RWPE1 (cell line): ENCODE results near the gene KHDRBS1.
"Not testable (repeated sequence)": the region's sequence is repeated elsewhere in the genome, so short reads cannot be mapped to it uniquely, and the experiment has no call there.

Experiments used
- CTCF ChIA-PET: fragments of 350-600 bp; sonication (Branson Sonifier 250); formaldehyde crosslinking; extraction: SDS; loops from one replicate; lab custom pipeline; 2021; lab: Yijun Ruan, JAX
- POLR2A ChIA-PET: fragments of 400-600 bp; formaldehyde crosslinking; extraction: SDS; loops from one replicate; lab custom pipeline; 2020; ENCODE audit warnings: antibody characterized with exemption; ENCODE audit not compliant: low non-redundant PET; lab: Yijun Ruan, JAX
- DNase-seq: peaks from one replicate; pipeline ENCODE4 v3.0.0; 2012; ENCODE audit warnings: low spot score
- H3K27ac ChIP-seq: fragments of 450-650 bp; 2 replicates; pipeline ENCODE4 v1.5.1; 2017
- TF ChIP-seq, protein P1 (sequence below): fragments of 450-650 bp; conservative IDR thresholded peaks from 2 replicates; pipeline ENCODE4 v1.5.1; 2017; ENCODE audit warnings: low read depth, mild to moderate bottlenecking

The KHDRBS1 gene

DNA sequence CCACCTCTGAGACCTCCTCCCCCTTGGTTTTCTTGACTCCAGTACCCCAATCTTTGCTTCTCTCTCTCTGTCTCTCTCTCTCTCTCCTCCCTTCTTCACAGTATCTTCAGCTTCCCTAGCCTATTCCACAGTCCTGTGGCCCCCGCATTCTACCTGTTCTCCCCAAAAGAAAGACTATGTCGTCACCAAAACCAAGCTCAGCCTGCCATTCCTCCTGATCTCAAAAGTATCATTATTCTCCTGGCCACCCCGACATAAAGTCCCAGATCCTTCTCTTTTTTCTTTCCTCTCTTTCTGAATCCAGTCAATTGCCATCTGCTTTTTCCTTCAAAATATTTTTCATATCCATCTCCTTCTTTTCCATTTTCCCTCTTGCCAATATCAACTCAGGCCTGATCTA, 23.7 kb upstream of the KHDRBS1 start:
- POLR2A ChIA-PET, result no interaction called here
- TF ChIP-seq, protein P1, sequence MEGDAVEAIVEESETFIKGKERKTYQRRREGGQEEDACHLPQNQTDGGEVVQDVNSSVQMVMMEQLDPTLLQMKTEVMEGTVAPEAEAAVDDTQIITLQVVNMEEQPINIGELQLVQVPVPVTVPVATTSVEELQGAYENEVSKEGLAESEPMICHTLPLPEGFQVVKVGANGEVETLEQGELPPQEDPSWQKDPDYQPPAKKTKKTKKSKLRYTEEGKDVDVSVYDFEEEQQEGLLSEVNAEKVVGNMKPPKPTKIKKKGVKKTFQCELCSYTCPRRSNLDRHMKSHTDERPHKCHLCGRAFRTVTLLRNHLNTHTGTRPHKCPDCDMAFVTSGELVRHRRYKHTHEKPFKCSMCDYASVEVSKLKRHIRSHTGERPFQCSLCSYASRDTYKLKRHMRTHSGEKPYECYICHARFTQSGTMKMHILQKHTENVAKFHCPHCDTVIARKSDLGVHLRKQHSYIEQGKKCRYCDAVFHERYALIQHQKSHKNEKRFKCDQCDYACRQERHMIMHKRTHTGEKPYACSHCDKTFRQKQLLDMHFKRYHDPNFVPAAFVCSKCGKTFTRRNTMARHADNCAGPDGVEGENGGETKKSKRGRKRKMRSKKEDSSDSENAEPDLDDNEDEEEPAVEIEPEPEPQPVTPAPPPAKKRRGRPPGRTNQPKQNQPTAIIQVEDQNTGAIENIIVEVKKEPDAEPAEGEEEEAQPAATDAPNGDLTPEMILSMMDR, result no peak
- no peak overlapping the region for H3K27ac ChIP-seq
- no peak for DNase-seq
- CTCF ChIA-PET, result no interaction called here

DNA sequence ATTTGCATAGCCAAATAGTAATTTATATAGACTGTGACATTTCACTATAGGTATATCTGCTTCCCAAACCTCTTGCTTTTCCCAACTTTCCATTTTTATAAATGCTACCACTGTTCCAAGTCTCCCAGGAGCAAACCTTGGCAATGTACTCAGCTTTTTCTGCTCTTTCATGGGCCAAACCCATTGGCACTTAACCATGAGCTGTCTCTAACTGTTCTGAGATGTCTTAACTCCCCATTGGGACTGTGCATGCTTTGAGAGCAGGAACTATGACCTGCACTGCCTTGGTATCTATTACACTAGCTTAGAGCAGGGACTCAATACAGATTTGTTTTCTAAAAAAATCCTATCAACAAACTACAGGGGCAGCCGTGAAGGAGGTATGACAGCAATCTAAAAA, 22.5 kb upstream of the KHDRBS1 start:
- POLR2A ChIA-PET, result interaction anchor here (0.7 kb wide), 1 partner anchor 307 kb away, joined by 5 read pairs; no protein-coding TSS in a partner anchor

DNA sequence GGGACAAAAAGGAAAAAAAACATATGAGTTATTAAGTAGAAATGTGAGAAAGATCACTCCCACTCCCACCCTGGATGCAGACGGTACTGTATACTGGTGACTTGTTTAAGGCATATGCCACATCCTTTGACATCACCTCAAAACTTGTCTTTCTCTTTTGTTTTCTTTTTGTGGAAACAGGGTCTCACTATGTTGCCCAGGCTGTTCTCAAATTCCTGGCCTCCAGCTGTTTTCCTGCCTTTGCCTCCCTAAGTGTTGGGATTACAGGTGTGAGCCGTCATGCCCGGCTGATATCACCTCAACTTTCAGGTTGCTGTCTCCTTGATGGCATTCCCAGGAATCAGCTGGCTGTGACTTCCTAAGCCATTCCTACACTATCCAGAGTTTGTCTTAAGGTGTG, 18.4 kb upstream of the KHDRBS1 start:
- ChIA-PET POLR2A (no interaction called here), CTCF (interaction anchor here (0.6 kb wide), 2 partner anchors 10 to 91 kb away, joined by 3 read pairs; no protein-coding TSS in a partner anchor)
- no peak for DNase-seq
- TF ChIP-seq, protein P1, result no peak
- H3K27ac ChIP-seq, result no peak overlapping the region

More for the DNA sequence above, 22.5 kb upstream of the KHDRBS1 start:
- DNase-seq, result no peak
- TF ChIP-seq, protein P1, result no peak
- no peak overlapping the region for H3K27ac ChIP-seq
- CTCF ChIA-PET, result interaction anchor here (0.6 to 0.7 kb wide), 2 partner anchors 168 to 256 kb away, joined by 3 to 5 read pairs; no protein-coding TSS in a partner anchor

DNA sequence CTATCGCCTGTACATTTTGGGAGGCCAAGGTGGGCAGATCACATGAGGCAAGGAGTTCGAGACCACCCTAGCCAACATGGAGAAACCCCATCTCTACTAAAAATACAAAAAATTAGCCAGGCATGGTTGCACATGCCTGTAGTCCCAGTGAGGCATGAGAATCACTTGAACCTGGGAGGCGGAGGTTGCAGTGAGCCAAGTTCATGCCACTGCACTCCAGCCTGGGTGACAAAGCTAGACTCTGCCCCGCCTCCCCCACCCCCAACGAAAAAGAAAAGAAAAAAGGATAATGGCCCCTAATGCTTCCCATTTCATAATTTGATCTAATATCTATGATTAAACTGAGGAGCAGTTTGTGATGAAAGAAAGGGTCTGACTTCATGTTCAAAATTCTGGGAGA, 17.5 kb upstream of the KHDRBS1 start:
- POLR2A ChIA-PET, CTCF ChIA-PET, DNase-seq, H3K27ac ChIP-seq: not testable (repeated sequence)

DNA sequence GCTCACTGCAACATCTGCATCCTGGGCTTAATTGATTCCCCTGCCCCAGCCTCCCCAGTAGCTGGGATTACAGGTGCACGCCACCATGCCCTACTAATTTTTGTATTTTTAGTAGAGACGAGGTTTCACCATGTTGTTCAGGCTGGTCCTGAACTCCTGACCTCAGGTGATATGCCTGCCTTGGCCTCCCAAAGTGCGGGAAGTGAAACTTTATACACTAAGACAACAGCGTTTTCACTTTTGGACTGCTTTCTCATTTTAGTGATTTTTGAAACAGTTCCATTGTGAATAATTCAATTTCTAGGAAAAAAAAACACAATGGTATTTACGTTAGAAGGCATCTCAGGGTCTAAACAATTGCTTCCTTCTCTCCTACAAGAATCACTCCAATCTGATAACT, 11.8 kb upstream of the KHDRBS1 start:
- ChIA-PET CTCF (interaction anchor here (0.6 kb wide), 1 partner anchor 13 kb away, joined by 10 read pairs; no protein-coding TSS in a partner anchor), POLR2A (no interaction called here)
- TF ChIP-seq, protein P1, result no peak
- no peak for DNase-seq
- no peak overlapping the region for H3K27ac ChIP-seq

DNA sequence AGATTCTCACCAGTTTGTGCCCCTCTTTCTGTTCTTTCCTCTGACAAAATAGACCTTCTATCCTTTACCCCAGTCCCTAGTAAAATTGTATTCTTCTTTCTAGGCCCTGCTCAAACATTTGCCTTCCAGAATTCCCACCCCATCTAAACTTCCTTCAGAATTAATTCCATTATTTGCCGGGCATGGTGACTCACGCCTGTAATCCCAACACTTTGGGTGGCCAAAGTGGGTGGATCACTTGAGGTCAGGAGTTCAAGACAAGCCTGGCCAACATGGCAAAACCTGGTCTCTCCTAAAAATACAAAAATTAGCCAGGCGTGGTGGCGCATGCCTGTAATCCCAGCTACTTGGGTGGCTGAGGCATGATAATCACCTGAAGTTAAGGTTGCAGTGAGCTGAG, 11.4 kb upstream of the KHDRBS1 start:
- DNase-seq, POLR2A ChIA-PET, H3K27ac ChIP-seq, CTCF ChIA-PET: not testable (repeated sequence)

DNA sequence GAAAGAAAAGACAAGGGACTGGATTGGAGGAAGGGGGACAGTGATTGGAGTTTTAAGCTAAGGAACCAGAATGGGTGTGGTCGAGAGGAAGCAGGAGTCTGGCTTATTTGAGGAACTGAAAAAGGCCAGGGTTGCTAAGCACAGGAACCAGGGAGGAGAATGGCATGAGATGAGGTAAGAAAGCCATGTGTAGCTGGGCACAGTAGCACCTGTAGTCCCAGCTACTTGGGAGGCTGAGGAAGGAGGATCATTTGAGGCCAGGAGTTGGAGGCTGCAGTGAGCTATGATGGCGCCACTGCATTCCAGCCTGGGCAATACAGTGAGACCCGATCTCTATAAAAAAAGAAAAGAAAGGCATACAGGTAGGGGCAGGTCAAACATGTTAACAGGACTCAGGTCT, 8.1 kb upstream of the KHDRBS1 start:
- TF ChIP-seq, protein P1, result no peak
- ChIA-PET POLR2A (no interaction called here), CTCF (interaction anchor here (0.8 kb wide), 1 partner anchor 41 kb away, joined by 3 read pairs; no protein-coding TSS in a partner anchor)
- H3K27ac ChIP-seq, result no peak overlapping the region
- no peak for DNase-seq

DNA sequence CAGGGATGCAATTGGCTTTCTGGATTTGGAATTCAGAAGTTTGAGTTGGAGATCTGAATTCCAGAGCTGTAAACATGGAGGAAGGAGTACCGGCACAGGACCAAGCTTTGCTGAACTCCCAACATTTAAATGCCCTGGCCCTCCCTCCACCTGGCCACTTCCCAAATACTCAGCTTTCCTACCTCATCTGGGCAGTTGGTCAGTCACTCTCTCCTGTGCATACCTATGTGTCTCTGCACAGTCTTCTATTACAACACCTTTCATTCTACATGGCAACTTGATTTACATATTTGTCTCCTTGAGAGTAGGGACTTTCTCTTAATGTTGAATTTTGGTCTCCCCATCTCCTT, 6.1 kb upstream of the KHDRBS1 start:
- TF ChIP-seq, protein P1, result no peak
- POLR2A ChIA-PET, result no interaction called here
- no peak overlapping the region for H3K27ac ChIP-seq
- CTCF ChIA-PET, result interaction anchor here (0.8 kb wide), 1 partner anchor 9 kb away, joined by 3 read pairs; no protein-coding TSS in a partner anchor
- DNase-seq, result no peak
